Head of caudate nucleus (tissue), 42 donors: ENCODE data around the gene CFAP119.

Experiments
- DNase-seq, 42 donors: peaks; one replicate each; pipeline versions ENCODE4 v3.0.0 to v3.0.0-alpha.2; 2020 to 2021; ENCODE audit warnings: mixed read lengths in 7 of 42
- intact Hi-C: fragments of 100-400 bp; cut with DNase I; formaldehyde crosslinking; loops from one replicate; pipeline ENCODE4 v1.15.0; 2022

Gene CFAP119

GRCh38 chr16:30724641-30725417 lies 37.0 kb downstream of the CFAP119 start:
- intact Hi-C loops, result no loop called here
- peak in 6 of 42 donors; percentile 9 to 41 (median 19) for DNase-seq

GRCh38 chr16:30723725-30724355 lies 38.0 kb downstream of the CFAP119 start:
- DNase-seq, result no peak
- intact Hi-C loops, result no loop called here

- DNase-seq, result no peak
- intact Hi-C loops, result no loop called here
These were observed 38.9 kb downstream of the CFAP119 start for GRCh38 chr16:30722916-30723315.

- no peak for DNase-seq
- intact Hi-C loops, result no loop called here
These were observed 39.4 kb downstream of the CFAP119 start for GRCh38 chr16:30722443-30722842.

- no peak for DNase-seq
- intact Hi-C loops, result no loop called here
These were observed 40.3 kb downstream of the CFAP119 start for GRCh38 chr16:30721606-30722005.

- no peak for DNase-seq
These were observed 40.7 kb downstream of the CFAP119 start for GRCh38 chr16:30721167-30721566.

GRCh38 chr16:30720694-30721093 lies 41.2 kb downstream of the CFAP119 start:
- intact Hi-C loops, result no loop called here
- DNase-seq, result peak in 1 of 42 donors; percentile 5

More at GRCh38 chr16:30721167-30721566, 40.7 kb downstream of the CFAP119 start:
- intact Hi-C loops, result no loop called here

GRCh38 chr16:30720086-30720485 lies 41.8 kb downstream of the CFAP119 start:
- DNase-seq, result peak in 1 of 42 donors; percentile 7
- intact Hi-C loops, result no loop called here

- intact Hi-C loops, result no loop called here
- peak in 1 of 42 donors; percentile 15 for DNase-seq
These were observed 46.0 kb downstream of the CFAP119 start for GRCh38 chr16:30715750-30716445.

GRCh38 chr16:30711712-30712111 lies 50.1 kb downstream of the CFAP119 start:
- intact Hi-C loops, result no loop called here
- no peak for DNase-seq

- intact Hi-C loops, result no loop called here
These were observed 50.9 kb downstream of the CFAP119 start for GRCh38 chr16:30710971-30711370.

More at GRCh38 chr16:30710971-30711370, 50.9 kb downstream of the CFAP119 start:
- DNase-seq, result no peak
